GM19025 (cell line): ENCODE results near the gene USP36.
A peak's percentile ranks its signal among the peaks of the same experiment; 100 is the strongest.

Experiments
- ATAC-seq: cut with Tn5 transposase; IDR thresholded peaks from one replicate; pipeline ENCODE4 v1.9.1; 2021; ENCODE audit warnings: mild to moderate bottlenecking, low read depth, moderate library complexity; ENCODE audit not compliant: unreplicated experiment

The USP36 gene

GRCh38 chr17:78839762-78840529 is 668 bp downstream of the USP36 start:
- ATAC-seq, result peak; percentile 12

GRCh38 chr17:78839235-78839761 is 1.3 kb downstream of the USP36 start:
- ATAC-seq, result no peak

GRCh38 chr17:78838574-78839005 is 2.0 kb downstream of the USP36 start:
- ATAC-seq, result no peak

- ATAC-seq, result no peak
These were observed 4.1 kb downstream of the USP36 start for GRCh38 chr17:78836420-78837021.

- no peak for ATAC-seq
These were observed 6.0 kb downstream of the USP36 start for GRCh38 chr17:78834571-78834970.

- ATAC-seq, result no peak
These were observed 8.1 kb downstream of the USP36 start for GRCh38 chr17:78832541-78832810.

- no peak for ATAC-seq
These were observed 8.7 kb downstream of the USP36 start for GRCh38 chr17:78831688-78832540.

GRCh38 chr17:78829477-78829876 is 11.1 kb downstream of the USP36 start:
- no peak for ATAC-seq

GRCh38 chr17:78828470-78829185 is 12.0 kb downstream of the USP36 start:
- ATAC-seq, result no peak

- ATAC-seq, result no peak
These were observed 13.6 kb downstream of the USP36 start for GRCh38 chr17:78826836-78827509.

- ATAC-seq, result no peak
These were observed 14.2 kb downstream of the USP36 start for GRCh38 chr17:78826421-78826820.

- ATAC-seq, result no peak
These were observed 14.9 kb downstream of the USP36 start for GRCh38 chr17:78825696-78826095.

- no peak for ATAC-seq
These were observed 16.4 kb downstream of the USP36 start for GRCh38 chr17:78824240-78824639.

- no peak for ATAC-seq
These were observed 17.1 kb downstream of the USP36 start for GRCh38 chr17:78823282-78824046.

- no peak for ATAC-seq
These were observed 18.1 kb downstream of the USP36 start for GRCh38 chr17:78822552-78822951.

GRCh38 chr17:78821961-78822360 is 18.7 kb downstream of the USP36 start:
- no peak for ATAC-seq

- no peak for ATAC-seq
These were observed 19.8 kb downstream of the USP36 start for GRCh38 chr17:78820841-78821240.

GRCh38 chr17:78819806-78820792 is 20.5 kb downstream of the USP36 start:
- no peak for ATAC-seq
